NCI-H774 (cell line): ENCODE results near the gene CST6.

Experiments
- DNase-seq: peaks from one replicate; lab custom pipeline; 2025; lab: John Stamatoyannopoulos, UW

CST6 gene

DNA sequence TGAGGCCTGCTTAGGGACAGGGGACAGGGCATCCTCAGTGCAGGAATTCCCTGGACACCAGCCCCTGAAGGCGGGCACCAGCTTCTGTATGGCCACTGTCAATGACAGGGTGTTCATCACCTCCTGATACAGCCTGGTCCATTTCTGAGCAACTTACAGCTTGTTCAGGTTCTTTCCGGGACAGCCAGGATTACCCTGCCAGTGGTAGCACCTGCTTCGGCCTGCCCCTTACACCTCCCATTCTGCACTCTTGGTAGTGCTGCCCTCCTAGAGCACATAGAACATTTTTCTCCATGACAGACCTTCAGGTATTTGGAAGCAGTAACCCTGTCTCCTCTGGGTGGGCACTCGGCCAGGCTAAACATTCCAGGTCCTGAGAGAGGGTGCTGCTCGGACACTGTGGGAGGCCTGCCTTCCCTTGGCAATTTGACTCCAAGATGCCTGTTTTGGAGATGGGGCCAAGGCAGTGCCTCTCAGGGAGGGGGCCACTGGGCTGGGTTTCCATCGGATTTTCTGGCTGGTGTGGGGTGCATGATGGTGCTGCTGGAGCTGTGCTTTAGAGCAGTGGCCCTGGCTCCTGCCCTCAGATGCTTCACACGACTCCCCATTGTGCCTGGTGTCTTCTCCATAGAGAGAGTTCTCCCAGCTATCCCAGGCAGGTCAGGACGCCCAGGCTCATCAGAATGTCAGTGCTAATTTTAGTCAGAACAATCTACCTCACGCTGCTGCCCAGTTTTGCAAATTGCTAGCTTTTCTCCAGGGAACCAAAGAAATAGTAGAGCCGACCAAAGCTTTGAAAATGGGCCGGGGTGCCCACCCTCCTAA is 35.9 kb downstream of the CST6 start:
- DNase-seq = no peak

DNA sequence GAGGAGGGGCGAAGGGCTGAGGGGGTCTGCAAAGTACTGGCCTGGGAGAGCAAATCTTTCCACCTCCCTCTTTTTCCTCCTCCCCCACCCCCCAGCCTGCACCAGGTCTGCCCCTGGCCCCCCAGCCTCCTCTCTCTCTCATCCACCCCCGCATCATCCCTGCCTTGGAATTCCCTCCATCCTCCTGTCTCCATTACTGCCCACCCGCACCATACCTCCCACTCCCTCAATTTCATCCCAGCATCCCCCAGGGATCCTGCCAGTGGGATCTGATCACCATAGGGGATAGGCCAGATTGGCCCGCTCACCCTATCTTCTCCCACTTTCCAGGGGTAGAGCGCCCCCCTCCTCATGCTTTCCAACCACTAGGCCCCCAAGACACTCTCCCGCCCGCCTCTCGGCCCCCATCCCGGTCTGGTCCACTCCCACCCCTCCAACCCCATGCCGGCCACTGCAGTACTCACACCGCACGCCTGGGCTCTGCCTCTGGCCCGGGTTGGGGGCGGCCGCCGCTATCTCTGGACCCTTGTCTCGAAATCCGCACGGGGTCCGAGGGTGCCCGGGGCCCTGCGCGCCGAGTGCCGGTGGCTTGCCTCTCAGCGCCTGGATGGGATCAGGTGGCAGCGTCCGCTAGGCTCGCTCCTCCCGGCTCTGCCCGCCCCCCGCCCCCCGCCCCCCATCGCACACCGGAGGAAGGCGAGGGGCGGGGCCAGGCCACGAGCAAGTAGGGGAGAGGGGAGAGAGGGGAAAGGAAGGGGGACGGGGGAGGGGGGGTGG is 36.9 kb downstream of the CST6 start, which contains the start of gene GAL3ST3:
Gene GAL3ST3 (minus strand): TSS at position 615 of the 777 bp plus-strand sequence. CDS start 3,746 bp downstream, outside the sequence.
- DNase-seq = no peak

DNA sequence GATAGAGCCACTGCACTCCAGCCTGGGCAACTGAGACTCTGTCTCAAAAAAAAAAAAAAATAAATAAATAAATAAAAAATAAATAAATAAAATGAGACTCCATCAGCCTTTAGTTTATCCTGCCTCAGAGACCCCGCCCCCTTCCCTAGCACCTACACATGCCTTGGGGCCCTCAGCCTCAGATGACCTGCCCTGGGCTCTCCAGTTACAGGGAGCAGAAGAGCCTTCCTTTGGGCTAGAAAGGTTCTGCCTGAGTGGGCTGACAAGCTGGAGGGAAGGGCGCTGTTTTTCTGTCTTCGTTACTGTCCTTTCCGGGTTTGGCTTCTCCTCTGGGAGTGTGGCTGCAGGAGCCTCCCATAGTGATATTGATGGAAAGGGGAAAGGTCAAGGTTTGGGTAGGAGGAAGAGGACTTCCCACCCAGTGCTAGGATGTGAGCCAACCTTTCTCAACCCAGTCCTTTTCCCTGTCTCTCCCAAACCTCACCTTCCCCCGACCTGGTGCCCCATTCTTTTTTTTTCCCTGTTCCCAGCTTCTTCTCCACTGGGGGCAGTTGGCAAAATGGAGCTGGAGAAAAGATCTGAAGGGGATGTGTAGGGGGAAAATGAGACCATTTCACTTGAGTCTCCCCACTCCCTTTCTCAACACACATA is 38.9 kb downstream of the CST6 start:
- no peak for DNase-seq

DNA sequence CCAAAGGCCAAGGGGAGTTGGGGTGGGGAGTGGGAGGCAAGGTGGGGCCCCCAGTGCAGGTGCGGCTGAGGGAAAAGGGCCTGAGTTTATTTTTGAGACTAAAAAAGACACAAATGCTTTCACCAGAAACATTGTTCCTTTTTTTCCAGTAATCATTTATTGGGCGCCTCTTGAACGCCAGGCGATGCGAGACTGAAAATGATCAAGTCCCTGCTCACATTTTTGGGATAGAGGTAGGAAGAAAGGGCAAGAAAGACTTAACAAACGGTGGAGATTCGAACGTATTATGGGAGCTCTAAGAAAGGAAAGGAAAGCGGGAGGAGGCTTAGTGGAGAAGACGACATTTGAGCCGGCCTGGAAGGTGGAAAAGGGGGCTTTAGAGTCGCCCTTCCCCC is 39.6 kb downstream of the CST6 start:
- no peak for DNase-seq

DNA sequence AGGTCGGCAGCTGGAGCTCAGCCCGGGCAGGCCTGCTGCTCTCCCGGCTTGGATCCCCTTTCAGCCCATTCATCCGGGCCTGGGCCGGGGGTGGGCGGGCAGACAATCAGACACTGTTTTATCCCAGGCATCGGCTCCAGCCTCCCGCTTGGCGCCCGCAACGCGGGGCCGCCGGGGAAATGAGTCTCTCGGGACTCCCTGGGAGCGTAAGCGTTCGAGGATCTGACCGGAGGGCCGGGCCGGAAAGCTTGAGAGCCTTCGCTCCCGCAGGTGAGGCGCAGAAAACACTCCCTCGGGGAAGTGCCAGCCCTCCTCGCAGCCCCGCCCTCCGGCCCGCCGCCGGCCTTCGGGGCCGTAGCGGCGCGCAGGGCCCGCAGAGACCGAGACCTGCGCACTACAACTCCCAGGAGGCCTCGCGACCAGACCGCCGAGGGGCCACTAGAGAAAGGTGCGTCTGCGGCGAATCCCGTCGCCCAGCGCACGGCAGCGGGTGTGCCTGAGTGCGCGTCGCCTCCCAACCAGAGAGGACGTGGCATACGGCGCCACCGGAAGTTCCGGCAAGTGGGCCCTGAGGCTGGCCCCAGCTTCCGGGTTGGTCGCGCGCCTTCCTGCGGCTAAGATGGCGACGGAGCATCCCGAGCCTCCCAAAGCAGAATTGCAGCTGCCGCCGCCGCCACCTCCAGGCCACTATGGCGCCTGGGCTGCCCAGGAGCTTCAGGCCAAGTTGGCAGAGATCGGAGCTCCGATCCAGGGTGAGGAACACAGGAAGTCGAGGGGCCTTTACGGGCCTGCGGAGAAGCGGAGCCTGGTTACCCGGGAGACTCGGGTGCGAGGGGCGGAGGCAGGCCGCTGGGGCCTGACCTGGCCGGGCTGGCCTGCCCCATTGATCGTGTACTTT is 40.2 kb downstream of the CST6 start, which contains the start of gene SF3B2:
Gene SF3B2 (plus strand): TSS at position 599 of the 898 bp plus-strand sequence. CDS start 21 bp downstream, at position 620.
- DNase-seq = peak; percentile 99

DNA sequence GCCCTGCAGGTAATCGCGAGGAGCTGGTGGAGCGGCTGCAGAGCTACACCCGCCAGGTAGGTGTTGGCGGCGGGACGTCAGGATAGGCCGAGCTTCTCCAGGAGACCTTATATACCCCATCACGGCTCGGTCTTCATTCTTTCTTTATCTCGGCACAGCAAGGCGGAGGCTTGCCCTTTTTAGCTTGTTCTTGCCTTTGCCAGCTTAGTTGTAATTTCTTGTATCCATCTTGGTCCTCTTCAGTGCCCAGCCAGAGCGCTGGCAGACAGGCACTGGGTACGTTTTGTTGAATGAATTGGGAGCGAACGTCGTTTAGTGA is 40.8 kb downstream of the CST6 start:
- DNase-seq = no peak

DNA sequence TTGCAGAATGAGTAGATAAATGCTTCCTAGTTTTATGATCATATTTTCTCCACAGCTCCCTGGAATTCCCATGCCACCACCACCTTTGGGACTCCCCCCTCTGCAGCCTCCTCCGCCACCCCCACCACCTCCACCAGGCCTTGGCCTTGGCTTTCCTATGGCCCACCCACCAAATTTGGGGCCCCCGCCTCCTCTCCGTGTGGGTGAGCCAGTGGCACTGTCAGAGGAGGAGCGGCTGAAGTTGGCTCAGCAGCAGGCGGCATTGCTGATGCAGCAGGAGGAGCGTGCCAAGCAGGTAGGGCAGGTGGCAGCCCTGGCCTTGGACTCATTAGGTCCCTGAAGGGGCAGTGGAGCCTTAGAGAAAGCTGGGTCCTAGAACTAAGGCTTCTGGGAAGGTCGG is 43.2 kb downstream of the CST6 start:
- no peak for DNase-seq

DNA sequence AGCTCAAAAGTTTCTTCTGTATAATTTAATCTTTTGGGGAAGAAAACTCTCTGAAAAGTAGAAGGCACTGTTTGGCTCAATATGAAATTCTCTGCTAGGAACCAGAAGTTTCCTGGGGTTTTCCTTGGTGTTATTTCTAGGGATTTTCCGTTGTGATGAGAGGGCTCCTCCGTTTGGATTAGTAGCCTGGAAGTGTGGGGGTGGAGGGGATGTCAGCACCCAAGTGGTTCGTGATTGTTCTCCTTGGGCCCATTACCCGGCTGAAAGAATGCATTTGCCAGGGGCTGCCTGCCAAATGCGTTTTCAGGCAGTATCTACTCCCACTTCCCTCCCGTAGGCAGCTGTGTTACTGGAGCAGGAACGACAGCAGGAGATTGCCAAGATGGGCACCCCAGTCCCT is 44.7 kb downstream of the CST6 start:
- DNase-seq = no peak

DNA sequence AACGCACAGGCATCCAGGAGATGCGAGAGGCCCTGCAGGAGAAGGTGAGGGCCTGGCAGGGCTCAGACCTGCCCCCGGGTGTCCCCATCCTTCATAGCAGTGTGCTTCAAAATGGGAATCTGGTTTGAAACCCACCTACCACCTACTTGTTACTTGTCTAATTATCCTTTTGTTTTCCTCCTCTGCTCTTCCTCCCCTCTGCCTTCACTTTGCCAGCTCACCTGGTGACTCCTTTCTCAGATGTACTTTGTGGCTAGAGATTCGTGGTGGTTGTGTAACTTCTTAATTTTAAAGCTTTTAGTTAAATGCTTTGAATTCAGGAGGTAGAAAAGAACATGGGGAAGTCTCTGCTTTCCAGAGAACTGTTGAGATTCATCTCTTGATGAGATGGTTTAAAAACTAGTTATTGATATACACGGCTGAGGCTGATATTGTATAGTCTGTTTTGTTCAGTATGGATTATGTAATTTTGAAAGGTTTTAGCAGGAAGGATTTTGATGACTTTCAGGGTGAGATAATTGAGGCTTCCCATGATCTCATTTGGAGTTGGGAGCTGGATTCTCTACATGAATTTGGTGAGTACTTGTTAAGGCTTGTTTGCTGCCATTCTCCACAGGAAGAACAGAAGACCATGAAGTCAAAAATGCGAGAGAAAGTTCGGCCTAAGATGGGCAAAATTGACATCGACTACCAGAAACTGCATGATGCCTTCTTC is 48.3 kb downstream of the CST6 start:
- DNase-seq = no peak

DNA sequence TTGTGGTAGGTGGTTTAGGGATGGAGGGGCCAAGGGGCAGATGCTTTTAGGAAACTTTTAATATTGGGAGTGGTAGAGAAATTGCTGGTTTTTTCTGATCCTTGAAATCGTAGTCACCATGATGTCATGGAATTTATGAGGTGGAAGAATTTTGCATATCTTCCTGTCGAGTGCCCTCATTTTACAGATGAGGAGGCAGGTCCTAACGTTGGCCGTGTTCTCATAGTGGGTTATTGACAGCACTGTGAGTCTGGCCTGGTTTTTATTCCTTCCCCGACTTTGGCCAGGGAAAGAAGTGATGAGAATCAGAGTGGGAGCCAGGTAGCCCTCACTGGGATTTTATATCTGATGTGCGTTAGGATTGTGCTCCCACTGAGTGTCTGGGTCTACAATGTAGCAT is 49.5 kb downstream of the CST6 start:
- DNase-seq = no peak

DNA sequence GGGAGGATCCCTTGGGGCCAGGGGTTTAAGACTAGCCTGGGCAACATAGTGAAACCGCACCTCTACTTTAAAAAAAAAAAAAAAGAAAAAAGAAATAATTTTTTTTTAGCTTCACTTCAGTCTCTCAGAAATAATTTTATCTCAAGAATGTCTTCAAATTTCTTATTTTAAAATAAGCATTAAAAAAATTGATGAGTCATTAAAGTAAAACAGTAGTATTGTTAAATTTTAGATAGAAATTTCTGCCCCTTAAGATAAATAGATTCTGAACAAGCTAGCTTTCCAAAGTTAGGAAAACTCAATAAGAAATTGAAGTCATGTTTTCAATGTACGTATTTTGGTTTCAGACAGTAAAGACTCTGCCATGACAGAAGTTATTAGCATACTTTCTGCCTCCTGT is 50.6 kb downstream of the CST6 start:
- DNase-seq = no peak
